Activated CD8-positive, alpha-beta memory T cell treated with anti-CD3 and anti-CD28 coated beads, Interleukin-2, amount 50 U/mL, for 24 hours (primary cell): ENCODE results near the gene EXPH5.

Experiments used
- DNase-seq: peaks from one replicate; pipeline ENCODE4 v3.0.0-alpha.2; 2020; ENCODE audit errors: extremely low read depth

The EXPH5 gene

DNA sequence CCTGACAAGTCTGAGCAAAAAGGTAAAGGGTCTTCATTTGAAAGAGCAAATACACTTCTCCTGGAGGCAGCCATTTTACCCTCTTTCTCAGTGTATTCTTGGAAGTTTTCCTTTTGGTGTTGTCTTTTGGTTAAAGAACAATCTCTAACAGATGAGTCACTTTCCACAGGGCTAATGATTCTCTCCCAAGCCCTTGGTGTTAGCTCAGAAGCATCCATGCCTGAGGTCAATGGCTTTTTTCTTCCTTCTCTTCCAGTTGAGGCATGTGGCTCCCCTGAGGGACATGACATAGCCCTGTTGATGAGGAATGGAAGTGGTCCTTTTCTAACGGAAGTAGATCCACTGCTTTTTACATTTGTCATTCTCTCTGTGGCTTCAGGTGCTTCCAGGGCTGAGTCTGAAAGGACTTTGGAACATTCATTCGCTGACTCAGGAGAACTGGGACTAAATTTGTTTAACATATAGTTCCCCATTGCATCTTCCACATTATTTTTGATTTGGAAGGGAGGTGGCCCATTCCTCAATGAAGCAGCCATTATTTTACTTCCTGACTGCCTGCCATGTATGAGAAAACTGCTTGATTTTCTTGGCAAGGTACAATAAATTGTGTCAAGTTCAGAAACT lies 81.6 kb downstream of the EXPH5 start:
- no peak for DNase-seq

DNA sequence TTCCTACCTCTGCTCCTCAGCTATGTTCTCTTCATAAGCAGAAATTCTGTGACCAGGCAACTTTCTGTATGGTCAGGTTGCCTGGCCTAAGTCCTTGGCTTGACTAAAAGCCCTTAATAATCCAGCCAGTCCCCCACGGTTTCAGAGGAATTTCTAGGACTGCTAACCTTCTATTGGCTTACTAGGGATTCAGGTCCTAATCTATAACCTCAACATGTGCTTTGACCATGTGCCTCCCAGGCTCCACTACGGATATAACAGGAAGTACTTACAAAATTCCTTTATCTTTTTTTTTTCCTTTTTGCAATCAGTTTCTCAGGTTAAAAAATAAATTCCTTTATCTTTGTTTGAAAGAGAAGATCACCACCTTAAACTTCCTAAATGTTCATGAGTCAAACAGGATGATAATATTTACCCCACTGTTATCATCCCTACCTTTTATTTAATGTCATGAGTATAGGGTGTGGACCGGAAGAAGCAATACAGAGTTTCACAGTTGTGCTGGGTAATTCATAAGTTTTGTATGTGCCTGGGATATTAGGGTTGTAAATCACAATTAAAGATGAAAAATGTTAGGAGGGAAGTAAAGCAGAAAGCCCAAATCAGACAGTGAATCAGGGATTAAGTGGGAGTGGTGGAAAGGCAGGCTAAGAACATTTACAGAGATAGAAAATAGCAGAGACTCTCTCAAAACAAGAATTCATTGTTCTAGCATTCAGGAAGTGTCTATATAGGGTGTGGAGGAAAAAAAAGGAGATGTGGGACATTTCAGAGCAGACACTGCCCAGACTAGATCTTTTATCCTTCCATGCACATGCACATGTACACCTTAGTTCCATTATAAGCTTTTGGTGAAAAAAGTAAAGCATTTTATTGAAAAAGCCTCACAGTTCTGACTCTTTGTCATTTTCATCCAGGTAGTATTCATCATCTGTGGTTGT lies 84.6 kb downstream of the EXPH5 start:
- DNase-seq, result no peak

DNA sequence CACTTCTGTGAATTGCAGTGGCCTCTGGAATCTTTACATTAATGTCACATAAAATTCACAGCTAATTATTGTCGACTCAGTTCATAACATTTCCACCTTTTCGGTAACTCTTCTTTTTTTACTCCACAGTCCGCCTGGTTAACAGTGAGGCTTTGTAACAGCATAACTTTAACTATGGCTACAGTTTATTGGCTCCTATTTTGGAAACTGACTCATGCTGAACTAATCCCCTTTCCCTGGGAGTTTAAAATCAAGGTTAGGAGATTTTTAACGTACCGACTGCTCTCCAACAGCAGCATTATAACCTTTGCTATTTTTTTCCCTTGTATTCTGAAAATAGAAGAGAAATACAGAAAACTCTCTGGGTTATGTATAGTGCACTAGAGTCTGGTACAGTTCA lies 92.2 kb downstream of the EXPH5 start:
- DNase-seq, result no peak

DNA sequence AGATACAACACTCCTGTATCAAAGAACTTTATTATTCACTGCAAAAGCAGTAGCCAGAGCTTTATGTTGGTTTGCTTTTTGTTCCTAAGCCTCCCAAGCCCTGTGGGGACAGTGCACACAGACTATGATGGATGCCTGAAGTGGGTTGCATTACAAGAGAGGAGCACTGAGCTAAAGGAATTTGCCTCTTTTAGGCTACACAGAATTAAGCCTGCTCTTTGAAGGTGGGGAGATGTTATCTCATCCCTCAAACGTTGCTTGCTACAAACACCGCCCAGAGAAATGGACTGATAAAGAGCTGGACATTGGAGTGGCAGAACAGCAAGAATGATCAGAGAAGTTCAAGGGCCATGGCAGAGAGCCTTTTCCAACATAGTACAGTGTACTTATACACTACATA lies 92.8 kb downstream of the EXPH5 start:
- no peak for DNase-seq

DNA sequence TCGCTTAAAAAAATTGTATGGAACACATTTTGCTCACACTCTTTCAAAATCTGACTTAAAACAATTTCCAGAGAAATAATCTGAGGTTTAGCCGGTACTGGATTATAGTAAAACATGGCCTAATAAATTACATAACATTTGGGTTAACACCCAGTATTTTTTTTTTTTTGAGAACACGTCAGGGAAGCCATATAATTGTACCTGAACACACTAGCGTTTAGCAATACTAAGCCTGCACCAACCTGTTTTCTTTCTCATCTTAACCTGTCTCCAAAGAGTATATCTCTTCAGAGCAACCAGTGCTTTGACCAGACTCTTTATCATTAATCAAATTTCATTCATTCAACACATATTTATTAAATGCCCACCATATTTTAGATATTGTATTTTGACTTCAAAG lies 93.4 kb downstream of the EXPH5 start:
- no peak for DNase-seq

DNA sequence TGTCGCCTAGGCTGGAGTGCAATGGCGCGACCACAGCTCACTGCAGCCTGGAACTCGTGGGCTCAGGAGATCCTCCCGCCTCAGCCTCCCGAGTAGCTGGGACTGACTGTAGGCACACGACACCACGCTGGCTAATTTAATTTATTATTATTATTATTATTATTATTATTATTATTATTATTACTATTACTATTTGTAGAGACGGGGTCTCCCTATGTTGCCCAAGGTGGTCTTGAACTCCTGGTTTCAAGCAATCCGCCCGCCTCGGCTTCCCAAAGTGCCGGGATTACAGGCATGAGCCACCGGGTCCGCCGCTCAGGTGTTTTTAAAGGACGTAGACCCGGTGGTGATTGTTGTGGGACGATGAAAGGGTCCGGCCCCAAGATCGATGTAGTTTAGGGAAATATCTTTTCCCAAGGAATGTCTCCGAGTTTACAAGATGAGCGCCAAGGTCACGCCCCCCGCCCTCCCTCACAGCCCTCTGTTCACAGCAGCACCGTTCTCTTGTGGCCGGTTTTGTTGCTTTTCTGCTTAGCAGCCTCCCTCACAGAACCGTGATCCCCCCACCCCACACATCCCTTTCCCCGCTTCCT lies 94.7 kb downstream of the EXPH5 start:
- DNase-seq, result no peak

DNA sequence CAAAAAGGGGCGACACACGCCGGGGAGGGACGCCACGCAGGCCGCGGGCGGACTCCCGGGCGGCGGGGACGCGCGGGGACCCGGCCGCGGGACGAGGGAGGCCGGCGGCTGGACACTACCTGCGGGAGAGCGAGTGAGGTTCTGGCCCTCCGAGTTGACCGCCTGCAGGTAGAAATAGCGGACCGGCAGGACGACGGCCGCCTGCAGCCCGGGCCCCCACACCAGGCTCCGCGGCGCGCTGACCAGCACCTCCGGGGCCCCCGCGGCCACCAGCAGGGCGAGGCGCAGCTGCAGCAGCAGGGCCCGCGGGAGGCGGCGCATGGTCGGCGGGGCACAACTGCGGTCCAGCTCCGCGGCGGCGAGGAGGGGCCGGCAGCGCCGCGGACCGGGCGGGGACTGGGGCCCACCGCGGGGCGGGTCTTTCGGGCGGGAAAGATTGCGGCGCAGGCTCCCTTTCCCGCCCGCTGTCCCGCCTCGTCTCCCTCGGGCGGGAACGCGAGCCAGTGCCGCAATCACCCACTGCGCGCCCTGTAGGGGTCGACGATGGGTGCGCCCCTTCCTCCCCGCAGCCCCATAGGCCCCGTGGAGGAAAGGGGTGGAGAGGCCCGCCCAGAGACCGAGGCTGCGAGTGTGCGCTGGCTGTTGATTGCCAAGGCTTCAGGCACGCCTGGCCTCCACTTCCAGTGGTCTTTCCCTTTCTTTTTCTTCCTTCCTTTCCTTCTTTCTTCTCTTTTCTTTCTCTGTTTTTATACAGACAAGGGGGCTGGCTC lies 95.3 kb downstream of the EXPH5 start, which contains the start of gene POGLUT3:
Gene POGLUT3 (minus strand): TSS at position 339 of the 770 bp plus-strand sequence. CDS start 18 bp downstream, at position 321.
- no peak for DNase-seq

DNA sequence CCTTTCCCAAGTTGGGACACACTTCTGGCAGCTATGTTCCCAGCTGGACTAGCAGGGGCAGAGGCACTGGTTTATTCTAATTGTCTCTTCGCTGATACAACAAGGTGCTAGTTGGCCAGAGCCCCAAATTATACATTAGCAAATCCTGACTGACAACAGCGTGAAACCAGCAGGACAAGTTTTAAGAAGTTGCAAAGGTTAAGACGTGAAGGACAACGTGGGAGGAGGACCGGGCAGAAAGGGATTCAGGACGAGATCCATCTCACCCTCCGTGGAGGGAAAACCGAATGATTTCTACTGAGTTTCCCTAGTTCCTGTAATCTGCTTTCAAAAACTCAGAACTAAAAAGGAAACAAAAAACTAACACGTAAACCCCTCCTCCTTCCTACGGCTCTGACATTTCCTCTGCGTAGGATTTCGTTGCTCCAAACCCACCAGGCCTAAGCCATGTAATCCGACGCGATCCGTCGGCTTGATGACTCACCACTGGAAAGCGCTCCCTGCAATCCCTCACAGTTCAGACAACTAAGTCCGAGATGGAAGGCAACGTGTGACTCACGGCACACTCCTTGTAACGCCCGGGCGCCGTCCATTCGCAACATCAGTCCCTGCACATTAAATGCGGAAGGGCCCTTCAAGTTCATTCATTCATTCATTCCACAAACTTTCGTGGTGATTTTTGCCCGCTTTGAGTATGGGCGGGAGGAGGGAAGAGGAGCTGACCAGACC lies 96.1 kb downstream of the EXPH5 start:
- DNase-seq, result peak; percentile 46

DNA sequence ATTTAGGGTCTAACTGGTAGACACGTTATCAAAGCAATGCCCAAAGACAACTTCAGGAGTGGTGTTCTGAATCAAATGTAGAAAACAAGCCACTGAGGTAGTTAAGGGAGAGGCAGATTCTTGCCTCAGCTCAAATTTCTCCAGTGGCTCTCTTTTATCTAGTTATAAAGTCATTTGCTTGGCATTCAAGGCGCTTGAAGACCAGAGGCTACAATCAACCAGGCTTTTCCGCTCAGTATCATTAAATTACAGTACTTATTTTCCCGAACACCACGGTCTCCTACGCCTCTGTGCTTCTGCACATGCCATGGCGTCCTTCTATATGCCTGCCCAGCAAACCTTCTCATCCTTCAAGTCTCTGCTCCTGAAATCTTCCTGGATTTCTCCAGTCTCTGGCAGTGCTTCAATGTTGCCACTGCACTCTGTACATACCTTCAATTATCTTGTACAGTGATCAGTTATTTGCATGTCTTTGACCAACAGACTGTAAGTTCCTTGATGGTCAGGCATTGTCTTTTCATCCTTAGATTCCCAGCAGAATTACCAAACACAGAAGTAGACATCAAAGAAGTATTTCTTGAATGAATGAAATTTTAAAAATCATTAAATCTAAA lies 96.8 kb downstream of the EXPH5 start:
- DNase-seq, result no peak

DNA sequence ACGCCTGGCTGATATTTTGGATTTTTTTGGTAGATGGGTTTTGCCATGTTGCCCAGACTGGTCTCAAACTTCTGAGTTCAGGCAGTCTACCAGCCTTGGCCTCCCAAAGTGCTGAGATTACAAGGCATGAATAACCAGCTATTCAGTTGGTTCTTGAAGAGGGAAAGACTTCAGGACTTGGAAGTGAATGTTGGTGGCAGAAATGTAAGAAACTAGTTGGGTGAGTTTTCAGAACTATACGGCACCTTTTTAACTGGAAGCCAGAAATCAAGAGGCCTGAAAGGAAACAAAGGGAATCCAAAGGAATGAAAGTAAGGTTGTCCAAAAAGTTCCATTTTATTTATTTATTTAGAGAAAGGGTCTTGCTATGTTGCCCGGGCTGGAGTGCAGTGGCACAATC lies 98.2 kb downstream of the EXPH5 start:
- DNase-seq, result no peak

DNA sequence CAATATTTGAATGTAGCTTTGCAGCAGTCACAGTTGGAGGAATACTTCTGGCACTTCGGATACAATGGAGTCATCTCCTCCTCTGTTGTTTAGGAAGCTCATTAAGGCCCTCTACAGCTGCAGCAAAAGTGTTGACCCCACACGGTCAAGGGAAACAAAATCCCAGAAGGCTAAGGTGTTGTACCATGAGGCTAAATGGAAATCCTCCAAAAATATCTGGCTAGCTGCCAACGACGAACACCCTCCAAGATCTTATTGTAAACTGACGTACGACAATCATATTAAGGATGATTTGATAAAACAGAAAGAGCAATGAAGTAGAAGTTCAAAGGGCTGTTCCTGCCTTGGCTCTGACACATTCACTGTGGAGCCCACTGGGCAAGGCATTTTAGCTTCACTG lies 99.4 kb downstream of the EXPH5 start:
- DNase-seq, result no peak

DNA sequence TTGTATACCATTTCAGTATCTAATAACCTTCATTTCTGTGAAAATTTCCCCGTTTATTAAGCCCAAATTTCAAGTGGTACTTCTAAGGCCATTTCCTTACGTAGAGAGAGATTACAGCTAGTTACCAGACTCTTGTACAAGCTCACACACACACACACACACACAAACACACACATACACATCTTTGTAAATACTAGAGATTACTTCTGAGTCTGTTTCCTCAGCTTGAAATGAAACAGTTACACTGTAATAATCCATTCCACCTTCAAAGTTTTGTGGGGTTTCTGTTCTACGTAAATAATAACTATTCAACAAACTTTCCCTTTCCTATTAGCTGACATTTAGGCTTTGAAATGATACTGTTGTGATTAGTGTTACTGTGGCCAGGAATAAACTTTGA lies 101.6 kb downstream of the EXPH5 start:
- no peak for DNase-seq

DNA sequence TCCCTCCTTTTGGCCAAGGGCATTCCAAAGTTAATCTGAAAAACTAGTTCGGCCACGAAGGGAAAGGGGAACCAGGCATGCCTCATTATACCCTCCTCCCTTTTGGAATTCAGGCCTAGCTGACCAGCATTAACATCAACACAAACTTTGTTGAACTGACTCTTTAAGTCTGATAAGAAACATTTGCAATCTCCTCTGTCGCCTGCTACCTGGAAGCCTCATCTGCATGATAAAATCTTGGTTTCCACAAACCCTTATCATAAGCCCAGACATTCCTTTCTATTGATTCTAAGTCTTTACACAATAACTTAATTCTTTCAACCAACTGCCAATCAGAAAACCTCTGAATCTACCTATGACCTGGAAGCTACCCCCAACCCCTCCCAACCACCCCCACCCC lies 106.7 kb downstream of the EXPH5 start:
- DNase-seq, result no peak

DNA sequence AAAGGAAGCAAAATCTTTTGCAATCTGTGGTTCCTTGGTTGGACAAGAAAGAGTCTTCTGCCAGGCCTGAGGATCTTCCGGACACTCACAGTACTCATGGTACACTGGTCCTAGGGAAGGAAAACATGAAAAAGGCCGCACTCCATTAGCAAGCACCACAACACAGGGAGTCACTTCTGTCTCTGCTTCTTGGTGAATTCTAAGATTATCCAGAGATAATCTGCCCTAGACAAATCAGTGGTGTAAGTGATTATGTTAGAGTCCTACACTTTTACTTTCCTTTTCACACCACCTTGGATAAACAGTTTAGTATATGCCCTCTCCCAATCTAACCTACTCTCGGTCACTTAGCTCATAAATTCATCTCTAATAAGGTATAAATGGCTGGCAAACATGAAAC lies 107.2 kb downstream of the EXPH5 start:
- DNase-seq, result no peak

DNA sequence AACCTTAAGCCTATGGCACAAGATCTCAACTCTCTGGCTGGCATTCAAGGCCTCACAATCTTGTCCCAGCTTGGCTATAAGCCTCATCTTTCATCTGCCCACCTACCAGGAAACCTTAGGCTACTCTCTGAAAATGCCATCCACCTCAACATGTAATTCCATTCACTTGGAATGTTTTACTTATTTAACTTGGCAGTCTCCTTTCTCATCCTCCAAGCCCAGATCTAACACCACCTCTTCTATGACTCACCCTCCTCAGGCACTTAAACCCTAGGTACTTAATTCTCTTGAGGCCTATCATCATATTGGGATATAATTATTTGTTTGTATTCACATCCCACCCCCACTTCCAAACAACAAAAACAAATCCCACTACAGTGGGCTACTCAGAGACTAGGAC lies 110.4 kb downstream of the EXPH5 start:
- no peak for DNase-seq

DNA sequence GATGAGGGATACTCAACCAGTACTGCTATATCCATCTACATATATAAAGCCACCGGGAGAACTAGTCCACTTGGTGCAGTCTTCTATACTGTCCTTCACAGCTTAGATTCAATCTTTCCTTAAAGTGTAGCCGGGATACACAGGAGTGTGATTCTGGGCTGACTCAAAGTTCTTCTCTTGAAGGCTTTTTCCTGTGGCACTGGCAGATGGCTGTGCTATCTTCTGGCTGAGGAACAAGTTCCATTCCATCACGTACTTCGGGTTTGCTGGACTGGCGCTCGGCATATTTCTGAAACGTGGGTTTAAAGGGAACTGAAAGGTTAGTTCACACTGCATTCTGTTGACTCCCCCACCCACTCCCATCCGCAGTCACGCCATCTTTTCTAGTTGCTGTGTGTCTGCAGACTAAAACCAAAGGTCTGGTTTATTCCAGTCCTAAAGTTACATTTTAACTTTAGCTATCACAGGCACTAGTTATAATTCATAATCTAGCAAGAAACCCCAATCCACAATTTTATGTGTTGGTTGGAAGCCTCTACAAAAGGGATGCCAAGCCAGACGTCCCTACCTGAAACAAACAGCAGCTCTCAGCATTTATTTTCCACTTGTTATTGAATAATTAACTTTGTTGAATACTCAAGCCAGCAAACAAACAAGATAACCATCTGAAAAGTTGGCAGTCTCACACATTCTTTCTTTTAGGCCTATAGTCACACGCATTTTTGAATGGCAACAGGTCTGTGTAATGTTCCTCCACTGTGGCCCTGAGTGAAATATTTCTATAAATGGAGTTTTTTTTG lies 118.7 kb downstream of the EXPH5 start:
- no peak for DNase-seq

DNA sequence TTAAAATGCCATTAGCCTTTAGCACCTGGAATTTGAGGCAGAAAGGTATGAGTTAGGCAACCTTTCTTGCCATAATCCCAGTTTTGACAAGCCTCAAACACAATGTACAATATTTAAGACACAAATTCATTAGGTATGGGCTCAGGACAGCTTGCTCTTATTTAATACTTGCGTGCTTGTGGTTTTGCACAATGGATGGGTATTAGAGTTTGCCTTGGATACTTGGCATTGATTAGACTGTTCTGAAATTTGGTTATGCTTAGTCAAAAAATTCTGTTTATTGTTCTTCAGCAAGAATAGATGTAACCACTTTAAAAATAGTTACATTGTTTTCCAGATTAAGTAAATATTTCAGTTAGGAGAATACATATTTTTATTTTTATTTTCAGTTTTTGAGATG lies 120.9 kb downstream of the EXPH5 start:
- DNase-seq, result no peak

DNA sequence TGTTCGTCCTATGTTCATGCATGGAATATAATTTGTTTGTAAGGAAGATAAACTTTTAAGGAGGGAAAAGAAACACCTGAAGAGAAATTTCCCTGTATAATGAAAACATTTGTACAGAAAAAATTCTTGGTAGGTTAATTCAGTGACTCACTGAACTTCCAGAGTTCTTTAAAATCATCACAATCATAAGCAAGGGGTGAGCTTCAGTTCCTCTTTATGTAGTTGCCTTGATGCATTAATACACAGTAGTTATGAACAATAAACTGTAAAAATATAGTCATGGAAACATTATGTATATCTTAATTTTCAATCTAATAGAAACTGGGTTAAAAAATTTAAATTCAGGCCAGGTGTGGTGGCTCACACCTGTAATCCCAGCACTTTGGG lies 125.1 kb downstream of the EXPH5 start:
- DNase-seq, result no peak

DNA sequence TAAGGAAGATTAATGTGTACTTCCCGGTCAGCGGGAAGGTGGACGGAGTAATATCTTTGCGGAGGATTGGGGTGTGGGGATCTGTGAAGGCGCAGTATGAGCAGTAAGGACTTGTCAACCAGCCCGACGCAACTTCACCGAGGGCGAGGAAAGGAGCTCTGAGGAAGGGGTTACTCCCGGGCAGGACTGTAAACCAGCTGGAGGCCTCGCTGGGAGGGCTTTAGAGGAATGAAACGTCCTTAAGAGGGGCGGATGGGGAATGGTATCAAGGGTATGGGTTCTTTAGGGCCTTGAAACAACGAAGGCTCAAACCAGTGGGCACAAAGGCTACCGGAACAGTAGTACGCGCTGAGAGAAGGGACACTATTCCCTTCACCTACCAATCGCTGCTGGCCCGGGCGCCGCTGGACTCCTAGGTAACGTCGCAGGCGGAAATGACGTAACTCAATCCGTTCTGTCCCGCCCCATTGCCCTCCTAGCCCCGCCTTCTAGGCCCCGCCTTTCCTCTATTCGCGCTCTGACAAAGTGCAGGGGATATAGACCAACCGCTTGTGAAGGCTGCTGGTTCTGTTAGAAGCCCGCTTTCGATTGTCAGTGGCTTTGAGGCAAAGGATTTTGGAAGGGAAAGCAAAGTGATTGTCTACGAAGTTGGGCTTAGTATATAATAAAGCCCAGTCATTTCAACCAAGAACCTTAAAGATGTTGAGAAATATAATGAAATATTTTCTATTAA lies 126.3 kb downstream of the EXPH5 start, which contains the start of gene C11orf65:
Gene C11orf65 (minus strand): TSS at position 439 of the 733 bp plus-strand sequence. CDS start 5,970 bp downstream, outside the sequence.
- peak; percentile 85 for DNase-seq
